K562 (cell line): ENCODE measurements around the gene LRRC75A. TPM values are rescaled to one million over a fixed set of nuclear protein-coding genes. Genes with fewer than 3 reads are reported as not detected.

Source experiments
- ATAC-seq: fragments of 200-7000 bp; cut with Tn5 transposase; 3 replicates; pipeline ENCODE4 v1.9.1; 2020; ENCODE audit warnings: moderate library complexity
- Bru-seq: library from RNA; stranded (reverse); fragments of 400-500 nt; gene quantifications from one replicate; lab custom pipeline; 2021; lab: Mats Ljungman, UMichigan
- BruChase-seq, 2 experiments: library from RNA; stranded (reverse); fragments of 400-500 nt; gene quantifications; one replicate each; lab custom pipeline; 2021; lab: Mats Ljungman, UMichigan
- BruUV-seq: library from RNA; stranded (reverse); fragments of 400-500 nt; replicated peaks from 2 replicates; lab custom pipeline; 2021; lab: Mats Ljungman, UMichigan
- CTCF ChIA-PET: fragments of 300-600 bp; formaldehyde crosslinking; extraction: SDS; loops from one replicate; lab custom pipeline; 2021; ENCODE audit warnings: low intra/inter-chr PET ratio; lab: Yijun Ruan, JAX
- POLR2A ChIA-PET: fragments of 300-600, 350-650 bp; sonication (Branson Sonifier 250); formaldehyde crosslinking; extraction: SDS; loops from one replicate; lab custom pipeline; 2021; ENCODE audit warnings: antibody characterized with exemption, inconsistent platforms; lab: Yijun Ruan, JAX
- DNase-seq, 4 experiments: peaks; one replicate each; pipeline versions ENCODE4 v3.0.0 to v3.0.0-alpha.2; 2011 to 2018; ENCODE audit warnings: low spot score in 3 of 4, mixed read lengths in 3 of 4; ENCODE audit errors: extremely low read depth in 1 of 4
- FAIRE-seq: peaks from 2 replicates; lab custom pipeline; 2011; peaks lifted over from hg19 to GRCh38; lab: Jason Lieb, UNC
- H2AFZ ChIP-seq: 2 replicates; pipeline ENCODE4 v1.6.0; 2011; ENCODE audit warnings: low read depth, low read length, control low read depth, inconsistent platforms
- H3K27ac ChIP-seq: fragments of 200-600 bp; 3 replicates; pipeline ENCODE4 v1.8.0; 2011; ENCODE audit warnings: low read depth, mild to moderate bottlenecking, control low read depth, inconsistent platforms, low read length, moderate library complexity, mixed read lengths; ENCODE audit errors: extremely low read depth
- H3K27me3 ChIP-seq, 2 experiments: fragments of 300-600 bp in 1 of 2; 2 replicates in 1 of 2; 3 replicates in 1 of 2; pipeline versions ENCODE4 v1.6.0 to v1.8.0; 2011; ENCODE audit warnings: inconsistent platforms in 2 of 2, low read length in 2 of 2, mild to moderate bottlenecking in 1 of 2, mixed read lengths in 1 of 2, moderate library complexity in 1 of 2; ENCODE audit not compliant: control insufficient read depth in 2 of 2, insufficient read depth in 2 of 2
- H3K36me3 ChIP-seq: fragments of 300-600 bp; 3 replicates; pipeline ENCODE4 v1.8.0; 2011; ENCODE audit warnings: mild to moderate bottlenecking, low read length, inconsistent platforms; ENCODE audit not compliant: control insufficient read depth, insufficient read depth
- H3K4me1 ChIP-seq, 2 experiments: fragments of 200-600 bp in 1 of 2; replicated peaks in 1 of 2; 2 replicates in 1 of 2; 3 replicates in 1 of 2; pipeline versions ENCODE4 v1.5.1 to v1.8.0; 2011; ENCODE audit warnings: inconsistent platforms in 2 of 2, low read length in 2 of 2, mild to moderate bottlenecking in 1 of 2, mixed read lengths in 1 of 2, moderate library complexity in 1 of 2; ENCODE audit not compliant: control insufficient read depth in 2 of 2, insufficient read depth in 2 of 2
- H3K4me2 ChIP-seq: 2 replicates; pipeline ENCODE4 v1.6.1; 2011; ENCODE audit warnings: low read length, control low read depth, inconsistent platforms, mixed read lengths; ENCODE audit not compliant: insufficient read depth
- H3K4me3 ChIP-seq: fragments of 200-600 bp; sonication (generic), shearing (Covaris generic); 2 replicates; pipeline ENCODE4 v1.5.1; 2016; ENCODE audit warnings: control low read depth, inconsistent platforms
- H3K79me2 ChIP-seq: fragments of 200-600 bp; 3 replicates; pipeline ENCODE4 v1.8.0; 2011; ENCODE audit warnings: low read length, inconsistent platforms; ENCODE audit not compliant: control insufficient read depth, insufficient read depth
- H3K9ac ChIP-seq, 2 experiments: 2 replicates each; pipeline versions ENCODE4 v1.6.0 to v1.6.1; 2011; ENCODE audit warnings: low read depth in 2 of 2, low read length in 2 of 2, control low read depth in 1 of 2, inconsistent platforms in 1 of 2, mild to moderate bottlenecking in 1 of 2, mixed read lengths in 1 of 2; ENCODE audit not compliant: insufficient read depth in 1 of 2
- H3K9me1 ChIP-seq: one replicate; pipeline ENCODE4 v1.6.0; 2011; ENCODE audit warnings: inconsistent platforms, mild to moderate bottlenecking, low read length, moderate library complexity; ENCODE audit not compliant: control insufficient read depth, insufficient read depth
- H3K9me3 ChIP-seq: replicated peaks from 2 replicates; pipeline ENCODE4 v1.5.1; 2011; ENCODE audit warnings: low read depth, low read length, inconsistent platforms; ENCODE audit not compliant: control insufficient read depth, insufficient read depth
- H4K20me1 ChIP-seq: replicated peaks from 2 replicates; pipeline ENCODE4 v1.6.1; 2011; ENCODE audit warnings: low read length, inconsistent platforms, mixed read lengths; ENCODE audit not compliant: control insufficient read depth, insufficient read depth
- CXXC5 ChIP-seq: fragments of 250-450 bp; sonication (Bioruptor Pico); IDR thresholded peaks from 2 replicates; pipeline ENCODE4 v1.8.0; 2022; ENCODE audit warnings: inconsistent platforms, mild to moderate bottlenecking, moderate library complexity
- E2F3 ChIP-seq: fragments of 250-450 bp; sonication (Bioruptor Pico); IDR thresholded peaks from 2 replicates; pipeline ENCODE4 v1.4.0; 2020; ENCODE audit warnings: mild to moderate bottlenecking
- ELF1 ChIP-seq: fragments of 200-800 bp; sonication (Bioruptor generic); IDR thresholded peaks from 2 replicates; pipeline ENCODE4 v1.6.1; 2016; ENCODE audit warnings: missing genetic modification characterization, missing compliant biosample characterization
- GTF2E2 ChIP-seq: fragments of 200-800 bp; sonication (Bioruptor generic); IDR thresholded peaks from 2 replicates; pipeline ENCODE4 v1.6.1; 2016; ENCODE audit warnings: missing genetic modification characterization, missing compliant biosample characterization
- MAZ ChIP-seq, 2 experiments: fragments of 450-650 bp in 1 of 2; sonication (generic) in 1 of 2; formaldehyde crosslinking; IDR thresholded peaks in 1 of 2; conservative IDR thresholded peaks in 1 of 2; 2 replicates each; pipeline versions ENCODE4 v1.4.0 to v1.5.0; 2020; ENCODE audit warnings: mild to moderate bottlenecking in 1 of 2, missing genetic modification reagents in 1 of 2
- MEF2A ChIP-seq: IDR thresholded peaks from 2 replicates; pipeline ENCODE4 v1.6.1; 2011; ENCODE audit warnings: low read depth, mild to moderate bottlenecking, low read length, moderate library complexity; ENCODE audit not compliant: control insufficient read depth
- WGBS: fragments of 100-300 bp; shearing (Covaris generic); methylation state at CpG from one replicate; pipeline ENCODE4 v1.1.6; 2016; ENCODE audit warnings: low coverage, mixed read lengths; ENCODE audit not compliant: insufficient coverage; ENCODE audit errors: missing lambda C conversion rate; 5-methylcytosine and 5-hydroxymethylcytosine counted together
- in situ Hi-C: fragments of 300-500 bp; cut with MboI; formaldehyde crosslinking; loops from 4 replicates; pipeline ENCODE4 v1.15.0; 2018; ENCODE audit warnings: inconsistent platforms, mixed read lengths
- intact Hi-C: fragments of 100-400 bp; cut with micrococcal nuclease; formaldehyde crosslinking; loops from 2 replicates; pipeline ENCODE4 v1.14.2; 2022
- long read RNA-seq, 3 experiments: library from polyadenylated mRNA in 2 of 3; library from RNA in 1 of 3; unstranded in 2 of 3; stranded (forward) in 1 of 3; transcript quantifications; one replicate each; pipeline ENCODE4 v2.0.0, GENCODE V29; 2019 to 2022
- polyA minus RNA-seq, 3 experiments: library from RNA; depleted of rRNA, polyadenylated mRNA; stranded (reverse); fragments of >200 nt; gene quantifications; 2 replicates each; pipeline ENCODE4 v1.2.3, GENCODE V29; 2011
- polyA plus RNA-seq, 8 experiments: library from polyadenylated mRNA; depleted of rRNA in 4 of 8; stranded (reverse) in 5 of 8; unstranded in 3 of 8; fragments of >200 nt; fragmentation: Nextera tagmentation in 2 of 8; fragmentation: Illumina TruSeq in 1 of 8; extraction: Ambion mirVana in 2 of 8; extraction: Trizol in 1 of 8; gene quantifications; 2 replicates each; pipeline versions ENCODE4 v1.2.1 to v1.2.3, GENCODE V29; 2011 to 2014; ENCODE audit warnings: inconsistent platforms in 1 of 8, missing spikeins in 1 of 8
- total RNA-seq, 7 experiments: library from RNA; depleted of rRNA in 6 of 7; stranded (reverse); fragments of >200 nt in 6 of 7; fragmentation: Illumina TruSeq in 2 of 7; extraction: Trizol in 2 of 7; gene quantifications; 2 replicates each; pipeline versions ENCODE4 v1.2.1 to v1.2.3, GENCODE V29; 2011 to 2021; ENCODE audit warnings: low replicate concordance in 1 of 7
- TF ChIP-seq, protein P1 (sequence below): sonication (generic); formaldehyde crosslinking; IDR thresholded peaks from 2 replicates; pipeline ENCODE4 v1.8.0; 2023; ENCODE audit warnings: mild to moderate bottlenecking, missing genetic modification reagents
- TF ChIP-seq, protein P2 (sequence below): fragments of 200-800 bp; sonication (Bioruptor generic); IDR thresholded peaks from 2 replicates; pipeline ENCODE4 v1.6.1; 2017; ENCODE audit warnings: missing genetic modification characterization, missing compliant biosample characterization

Gene LRRC75A, protein sequence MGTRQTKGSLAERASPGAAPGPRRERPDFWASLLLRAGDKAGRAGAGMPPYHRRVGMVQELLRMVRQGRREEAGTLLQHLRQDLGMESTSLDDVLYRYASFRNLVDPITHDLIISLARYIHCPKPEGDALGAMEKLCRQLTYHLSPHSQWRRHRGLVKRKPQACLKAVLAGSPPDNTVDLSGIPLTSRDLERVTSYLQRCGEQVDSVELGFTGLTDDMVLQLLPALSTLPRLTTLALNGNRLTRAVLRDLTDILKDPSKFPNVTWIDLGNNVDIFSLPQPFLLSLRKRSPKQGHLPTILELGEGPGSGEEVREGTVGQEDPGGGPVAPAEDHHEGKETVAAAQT
- total RNA-seq (2011; cell fraction: chromatin; rRNA removed; ENCODE audit: low replicate concordance), result 0.18 and 0.30 TPM in 2 replicates
- 0.13 and 0.33 TPM in 2 replicates for total RNA-seq (2011; cell fraction: nucleolus; rRNA removed)
- total RNA-seq (2011; cell fraction: nucleoplasm; rRNA removed), result 0.23 and 0.29 TPM in 2 replicates
- total RNA-seq (2014; rRNA removed), result not detected in 2 replicates
- not detected in 2 replicates for total RNA-seq (2014; rRNA removed; fragmentation: Illumina TruSeq; extraction: Trizol)
- total RNA-seq (2015; rRNA removed; fragmentation: Illumina TruSeq; extraction: Trizol), result not detected in 2 replicates
- 0.04 TPM in 1 of 2 replicates, not detected in the other for total RNA-seq (2021)
- polyA plus RNA-seq (2011; rRNA removed), result 0.05 and 0.07 TPM in 2 replicates
- not detected in 2 replicates for polyA plus RNA-seq (2011; cell fraction: cytosol; rRNA removed)
- 0.03 and 0.07 TPM in 2 replicates for polyA plus RNA-seq (2011; cell fraction: nucleus; rRNA removed)
- 0.61 and 0.75 TPM in 2 replicates for polyA plus RNA-seq (2012)
- not detected in 2 replicates for polyA plus RNA-seq (2014; fragmentation: Illumina TruSeq; extraction: Trizol)
- under 1 TPM; 0.08 to 0.34 TPM for polyA plus RNA-seq (2014; fragmentation: Nextera tagmentation; extraction: Ambion mirVana)
- 0.05 TPM in 1 of 2 replicates, not detected in the other for polyA plus RNA-seq (2014; rRNA removed)
- not detected in 2 replicates for polyA minus RNA-seq (2011; rRNA and poly(A)+ RNA removed)
- polyA minus RNA-seq (2011; cell fraction: cytosol; rRNA and poly(A)+ RNA removed), result not detected in 2 replicates
- polyA minus RNA-seq (2011; cell fraction: nucleus; rRNA and poly(A)+ RNA removed), result 0.11 and 0.13 TPM in 2 replicates
- Bru-seq, nascent RNA, result percentile 20 among the genes with signal in this experiment
- percentile 7 among the genes with signal in this experiment for BruChase-seq, experiment 1, labeled RNA remaining after a 2-hour chase
- BruChase-seq, experiment 2, labeled RNA remaining after a 6-hour chase, result percentile 8 among the genes with signal in this experiment
- long read RNA-seq, experiment 1, partial matches to known transcripts, result 0 of 52 reads
- long read RNA-seq, experiment 1, other reads (novel, unspliced or antisense), result 52 of 52 reads
- long read RNA-seq, experiment 2, result 0 reads
- long read RNA-seq, experiment 3, partial matches to known transcripts, result 0 of 40 reads
- long read RNA-seq, experiment 3, other reads (novel, unspliced or antisense), result 40 of 40 reads

DNA sequence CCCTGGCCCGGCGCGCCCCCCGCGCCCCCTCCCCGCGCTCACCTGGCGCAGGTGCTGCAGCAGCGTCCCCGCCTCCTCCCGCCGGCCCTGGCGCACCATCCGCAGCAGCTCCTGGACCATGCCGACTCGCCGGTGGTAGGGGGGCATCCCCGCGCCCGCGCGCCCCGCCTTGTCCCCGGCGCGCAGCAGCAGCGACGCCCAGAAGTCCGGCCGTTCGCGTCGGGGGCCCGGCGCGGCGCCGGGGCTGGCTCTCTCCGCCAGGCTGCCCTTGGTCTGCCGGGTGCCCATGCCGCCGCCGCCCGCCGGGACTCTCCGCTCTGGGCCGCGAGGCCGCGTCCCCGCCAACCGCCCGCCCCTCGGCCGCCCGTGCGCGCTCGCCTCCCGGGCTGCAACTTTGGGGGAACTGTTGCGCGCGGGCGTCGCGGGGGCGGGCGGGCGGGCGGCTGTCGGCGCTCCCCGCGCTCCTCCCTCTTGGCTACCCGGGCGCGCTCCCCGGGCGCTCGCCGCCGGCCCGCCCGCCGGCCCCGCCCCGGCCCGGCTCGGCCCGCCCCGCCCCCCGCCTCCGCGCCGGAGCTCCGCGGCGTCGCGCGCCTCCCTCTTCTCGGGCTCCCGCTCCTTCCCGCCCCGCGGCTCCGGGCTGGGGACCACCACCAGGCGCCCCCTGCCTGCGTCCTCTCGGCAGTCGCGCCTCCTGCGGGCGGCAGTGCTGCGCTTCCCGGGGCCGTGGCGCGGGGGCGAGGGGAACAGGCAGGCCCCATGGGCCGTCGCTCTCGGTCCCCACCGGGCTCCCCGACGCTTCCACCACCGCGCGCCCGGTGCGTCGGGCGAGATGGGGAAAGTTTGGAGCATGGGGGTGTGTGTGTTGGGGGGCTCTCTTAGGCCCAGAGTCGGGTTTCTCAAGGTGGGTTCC, at the start of gene LRRC75A:
TSS of gene LRRC75A (minus strand) at position 491 of the 910 bp plus-strand sequence. CDS start at position 288, 203 bp downstream.
- ATAC-seq, result peak; percentile 91
- H3K9ac ChIP-seq, result peak within 1 kb of the TSS in 1 of 2 experiments; percentile 76; a peak in 2 of 4 replicates
- no TSS peak for BruUV-seq
- peak; percentile 22; the same call in 1 of the 2 replicates for TF ChIP-seq CXXC5
- no peak for TF ChIP-seq MEF2A
- TF ChIP-seq, protein P1, sequence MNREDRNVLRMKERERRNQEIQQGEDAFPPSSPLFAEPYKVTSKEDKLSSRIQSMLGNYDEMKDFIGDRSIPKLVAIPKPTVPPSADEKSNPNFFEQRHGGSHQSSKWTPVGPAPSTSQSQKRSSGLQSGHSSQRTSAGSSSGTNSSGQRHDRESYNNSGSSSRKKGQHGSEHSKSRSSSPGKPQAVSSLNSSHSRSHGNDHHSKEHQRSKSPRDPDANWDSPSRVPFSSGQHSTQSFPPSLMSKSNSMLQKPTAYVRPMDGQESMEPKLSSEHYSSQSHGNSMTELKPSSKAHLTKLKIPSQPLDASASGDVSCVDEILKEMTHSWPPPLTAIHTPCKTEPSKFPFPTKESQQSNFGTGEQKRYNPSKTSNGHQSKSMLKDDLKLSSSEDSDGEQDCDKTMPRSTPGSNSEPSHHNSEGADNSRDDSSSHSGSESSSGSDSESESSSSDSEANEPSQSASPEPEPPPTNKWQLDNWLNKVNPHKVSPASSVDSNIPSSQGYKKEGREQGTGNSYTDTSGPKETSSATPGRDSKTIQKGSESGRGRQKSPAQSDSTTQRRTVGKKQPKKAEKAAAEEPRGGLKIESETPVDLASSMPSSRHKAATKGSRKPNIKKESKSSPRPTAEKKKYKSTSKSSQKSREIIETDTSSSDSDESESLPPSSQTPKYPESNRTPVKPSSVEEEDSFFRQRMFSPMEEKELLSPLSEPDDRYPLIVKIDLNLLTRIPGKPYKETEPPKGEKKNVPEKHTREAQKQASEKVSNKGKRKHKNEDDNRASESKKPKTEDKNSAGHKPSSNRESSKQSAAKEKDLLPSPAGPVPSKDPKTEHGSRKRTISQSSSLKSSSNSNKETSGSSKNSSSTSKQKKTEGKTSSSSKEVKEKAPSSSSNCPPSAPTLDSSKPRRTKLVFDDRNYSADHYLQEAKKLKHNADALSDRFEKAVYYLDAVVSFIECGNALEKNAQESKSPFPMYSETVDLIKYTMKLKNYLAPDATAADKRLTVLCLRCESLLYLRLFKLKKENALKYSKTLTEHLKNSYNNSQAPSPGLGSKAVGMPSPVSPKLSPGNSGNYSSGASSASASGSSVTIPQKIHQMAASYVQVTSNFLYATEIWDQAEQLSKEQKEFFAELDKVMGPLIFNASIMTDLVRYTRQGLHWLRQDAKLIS (CRISPR knock-in tag), result no peak
- TF ChIP-seq, protein P2, sequence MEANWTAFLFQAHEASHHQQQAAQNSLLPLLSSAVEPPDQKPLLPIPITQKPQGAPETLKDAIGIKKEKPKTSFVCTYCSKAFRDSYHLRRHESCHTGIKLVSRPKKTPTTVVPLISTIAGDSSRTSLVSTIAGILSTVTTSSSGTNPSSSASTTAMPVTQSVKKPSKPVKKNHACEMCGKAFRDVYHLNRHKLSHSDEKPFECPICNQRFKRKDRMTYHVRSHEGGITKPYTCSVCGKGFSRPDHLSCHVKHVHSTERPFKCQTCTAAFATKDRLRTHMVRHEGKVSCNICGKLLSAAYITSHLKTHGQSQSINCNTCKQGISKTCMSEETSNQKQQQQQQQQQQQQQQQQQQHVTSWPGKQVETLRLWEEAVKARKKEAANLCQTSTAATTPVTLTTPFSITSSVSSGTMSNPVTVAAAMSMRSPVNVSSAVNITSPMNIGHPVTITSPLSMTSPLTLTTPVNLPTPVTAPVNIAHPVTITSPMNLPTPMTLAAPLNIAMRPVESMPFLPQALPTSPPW (CRISPR knock-in tag), result peak; percentile 60
- no peak for TF ChIP-seq ELF1
- TF ChIP-seq GTF2E2 (tag), result no peak
- TF ChIP-seq E2F3 (CRISPR knock-in tag), result no peak
- 0 out of 4 replicates have a peak, but pooled peaks of 1 of the 2 experiments have one; percentile 24 for TF ChIP-seq MAZ (CRISPR knock-in tag; conservative IDR thresholded peaks at IDR 0.05 in 1 of 2, IDR thresholded peaks at IDR 0.05 in 1 of 2)

More for the DNA sequence above, at the start of gene LRRC75A:
- no peaks in the 10 kb centered on the region for H3K9me3 ChIP-seq
- peak; percentile 50 to 91 (median 84) for DNase-seq
- FAIRE-seq, result no peak
- CTCF ChIA-PET, result no interaction called here
- H4K20me1 ChIP-seq, result no peaks in the 10 kb centered on the region
- peaks cover 20 to 27% of the 10 kb centered on the region in 2 experiments; a peak in 4 of 5 replicates for H3K4me1 ChIP-seq
- WGBS, result 5% methylated on average over 12 of the region's 134 CpGs
- POLR2A ChIA-PET, result no interaction called here
- H3K79me2 ChIP-seq, result no peaks in the 10 kb centered on the region
- H3K27ac ChIP-seq, result no peak within 1 kb of the TSS
- H2AFZ ChIP-seq, result peak within 1 kb of the TSS; percentile 79
- peak within 1 kb of the TSS; percentile 28 for H3K4me3 ChIP-seq
- H3K36me3 ChIP-seq, result no peaks in the 10 kb centered on the region
- H3K9me1 ChIP-seq, result no peaks in the 10 kb centered on the region
- H3K4me2 ChIP-seq, result peak within 1 kb of the TSS; percentile 46
- H3K27me3 ChIP-seq, result peaks cover 7 to 34% of the 10 kb centered on the region in 2 experiments; a peak in 4 of 5 replicates
- in situ Hi-C loops, result no loop called here
- intact Hi-C loops, result no loop called here
